WTC11 (cell line): ENCODE data around the gene STIM2. TPM values are rescaled to one million over a fixed set of nuclear protein-coding genes. Genes with fewer than 3 reads are reported as not detected.

Experiments used
- ATAC-seq: fragments of 200-7000 bp; cut with Tn5 transposase; 2 replicates; pipeline ENCODE4 v1.10.0; 2021; ENCODE audit warnings: mild to moderate bottlenecking, moderate library complexity
- CTCF ChIA-PET: fragments of 300-600 bp; sonication (Branson Sonifier 250); formaldehyde crosslinking; loops from one replicate; lab custom pipeline; 2021; ENCODE audit warnings: antibody characterized with exemption; lab: Charles Lee
- POLR2A ChIA-PET: fragments of 350-600 bp; sonication (Branson Sonifier 250); formaldehyde crosslinking; loops from one replicate; lab custom pipeline; 2021; ENCODE audit warnings: antibody characterized with exemption; lab: Charles Lee
- DNase-seq: peaks from one replicate; pipeline ENCODE4 v3.0.0; 2021; ENCODE audit warnings: low spot score
- H3K27ac Mint-ChIP-seq: 2 replicates; pipeline ENCODE4 v1.8.0; 2021; ENCODE audit warnings: mixed read lengths
- H3K27me3 Mint-ChIP-seq: 2 replicates; pipeline ENCODE4 v1.8.0; 2021; ENCODE audit warnings: low read depth, mild to moderate bottlenecking, moderate library complexity, mixed read lengths
- H3K36me3 Mint-ChIP-seq: 2 replicates; pipeline ENCODE4 v1.8.0; 2021; ENCODE audit warnings: mixed read lengths
- H3K4me1 Mint-ChIP-seq: 2 replicates; pipeline ENCODE4 v1.8.0; 2022; ENCODE audit warnings: mixed read lengths
- H3K4me3 Mint-ChIP-seq: 2 replicates; pipeline ENCODE4 v1.8.0; 2021; ENCODE audit warnings: mild to moderate bottlenecking, moderate library complexity, mixed read lengths
- H3K9me3 Mint-ChIP-seq: 2 replicates; pipeline ENCODE4 v1.8.0; 2021; ENCODE audit warnings: mixed read lengths
- CREB1 ChIP-seq: sonication (generic); formaldehyde crosslinking; IDR thresholded peaks from 2 replicates; pipeline ENCODE4 v1.8.0; 2023; ENCODE audit warnings: mild to moderate bottlenecking, missing genetic modification reagents
- E2F1 ChIP-seq: sonication (generic); formaldehyde crosslinking; IDR thresholded peaks from 2 replicates; pipeline ENCODE4 v1.8.0; 2022; ENCODE audit warnings: mild to moderate bottlenecking, missing genetic modification reagents
- FOXK1 ChIP-seq: sonication (generic); formaldehyde crosslinking; IDR thresholded peaks from 2 replicates; pipeline ENCODE4 v1.8.0; 2022; ENCODE audit warnings: mild to moderate bottlenecking, moderate library complexity, missing genetic modification reagents
- GTF2I ChIP-seq: fragments of 250-450 bp; sonication (Bioruptor Pico); conservative IDR thresholded peaks from 2 replicates; pipeline ENCODE4 v1.4.0; 2021; ENCODE audit warnings: mild to moderate bottlenecking
- NR3C1 ChIP-seq: sonication (generic); formaldehyde crosslinking; conservative IDR thresholded peaks from 2 replicates; pipeline ENCODE4 v1.8.1; 2023; ENCODE audit warnings: low read depth, mild to moderate bottlenecking, missing genetic modification reagents
- PRDM15 ChIP-seq: sonication (generic); formaldehyde crosslinking; IDR thresholded peaks from 2 replicates; pipeline ENCODE4 v1.8.0; 2022; ENCODE audit warnings: missing genetic modification reagents
- SMAD3 ChIP-seq: sonication (generic); formaldehyde crosslinking; IDR thresholded peaks from 2 replicates; pipeline ENCODE4 v1.8.0; 2022; ENCODE audit warnings: missing genetic modification reagents, mild to moderate bottlenecking, borderline replicate concordance
- TEAD4 ChIP-seq: sonication (generic); formaldehyde crosslinking; IDR thresholded peaks from 2 replicates; pipeline ENCODE4 v1.8.0; 2022; ENCODE audit warnings: mild to moderate bottlenecking, missing genetic modification reagents
- ZNF121 ChIP-seq: sonication (generic); formaldehyde crosslinking; IDR thresholded peaks from 2 replicates; pipeline ENCODE4 v1.8.0; 2023; ENCODE audit warnings: missing genetic modification reagents
- ZNF281 ChIP-seq: sonication (generic); formaldehyde crosslinking; IDR thresholded peaks from 2 replicates; pipeline ENCODE4 v1.8.0; 2023; ENCODE audit warnings: mild to moderate bottlenecking, missing genetic modification reagents
- ZNF423 ChIP-seq: fragments of 250-450 bp; sonication (Bioruptor Pico); IDR thresholded peaks from 2 replicates; pipeline ENCODE4 v2.1.2; 2022; ENCODE audit warnings: mild to moderate bottlenecking, moderate library complexity
- total RNA-seq: library from RNA; stranded (reverse); gene quantifications from 3 replicates; pipeline ENCODE4 v1.2.3, GENCODE V29; 2021
- TF ChIP-seq, protein P1 (sequence below): fragments of 250-450 bp; sonication (Bioruptor Pico); conservative IDR thresholded peaks from 2 replicates; pipeline ENCODE4 v1.9.0; 2021; ENCODE audit warnings: mild to moderate bottlenecking
- TF ChIP-seq, protein P2 (sequence below): sonication (generic); formaldehyde crosslinking; IDR thresholded peaks from 2 replicates; pipeline ENCODE4 v1.8.1; 2022; ENCODE audit warnings: mild to moderate bottlenecking, missing genetic modification reagents, moderate library complexity, borderline replicate concordance
- TF ChIP-seq, protein P3 (sequence below): sonication (generic); formaldehyde crosslinking; IDR thresholded peaks from 2 replicates; pipeline ENCODE4 v1.8.0; 2023; ENCODE audit warnings: missing genetic modification reagents

STIM2 gene
- total RNA-seq, 1 experiment from 2014 or later, result 22.4 TPM

DNA sequence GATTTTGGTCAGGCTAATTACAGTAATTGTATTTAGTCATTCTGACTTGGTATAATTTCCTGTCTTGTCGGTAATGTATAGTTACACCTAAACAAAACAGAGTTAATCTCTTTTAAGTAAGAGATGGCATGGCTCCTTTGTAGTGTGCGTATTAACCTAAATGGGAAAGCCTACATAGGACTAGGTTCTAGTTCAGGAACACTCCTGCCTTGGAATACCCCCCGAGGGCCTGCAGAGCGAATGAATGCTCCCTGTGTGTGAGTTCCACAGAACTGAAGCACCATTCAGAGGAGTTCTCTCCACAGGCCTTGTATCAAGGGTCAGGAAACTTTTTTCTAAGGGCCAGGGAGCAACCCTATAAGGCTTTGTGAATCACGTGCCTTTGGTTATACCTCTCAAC lies 44.9 kb upstream of the STIM2 start (continued):
- no peak for TF ChIP-seq ZNF121 (CRISPR knock-in tag)
- no peak for TF ChIP-seq SMAD3 (CRISPR knock-in tag)
- TF ChIP-seq CREB1, result no peak
- no peak for TF ChIP-seq E2F1 (CRISPR knock-in tag)

GRCh38 chr4:26819026-26819425 lies 41.6 kb upstream of the STIM2 start:
- H3K27ac Mint-ChIP-seq, result peak overlapping the region; percentile 41
- peaks cover 35% of the 10 kb centered on the region for H3K9me3 Mint-ChIP-seq

More at GRCh38 chr4:26819026-26819425, 41.6 kb upstream of the STIM2 start:
- no peak for TF ChIP-seq CREB1
- no peak for TF ChIP-seq GTF2I
- TF ChIP-seq, protein P1, sequence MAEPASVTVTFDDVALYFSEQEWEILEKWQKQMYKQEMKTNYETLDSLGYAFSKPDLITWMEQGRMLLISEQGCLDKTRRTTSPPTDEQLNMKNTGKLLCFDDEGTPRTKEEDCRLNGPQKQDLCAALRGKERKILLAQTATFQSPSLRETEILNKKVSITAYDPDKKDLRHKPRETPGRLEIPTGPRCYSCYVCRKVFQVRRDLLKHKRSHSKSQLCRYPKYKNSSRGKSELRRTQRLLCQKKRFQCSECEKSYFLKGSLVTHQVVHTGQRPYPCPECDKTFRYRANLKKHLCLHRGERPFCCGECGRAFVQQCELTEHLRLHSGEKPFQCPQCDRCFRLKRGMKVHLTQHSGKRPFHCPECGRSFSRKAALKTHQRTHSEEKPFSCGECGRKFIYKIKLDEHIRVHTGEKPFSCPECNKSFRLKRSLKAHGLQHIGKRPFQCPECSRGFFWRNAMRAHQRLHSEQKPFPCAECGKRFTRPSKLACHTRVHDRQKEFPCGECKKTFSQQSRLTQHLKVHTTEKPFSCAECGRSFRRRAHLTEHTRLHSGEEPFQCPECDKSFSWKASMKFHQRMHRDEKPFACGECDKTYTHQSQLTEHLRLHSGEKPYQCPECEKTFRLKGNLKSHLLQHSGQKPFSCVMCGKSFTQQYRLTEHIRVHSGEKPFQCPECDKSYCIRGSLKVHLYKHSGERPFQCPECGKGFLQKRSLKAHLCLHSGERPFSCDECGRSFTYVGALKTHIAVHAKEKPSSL (CRISPR knock-in tag), result no peak
- no peak for TF ChIP-seq ZNF281
- TF ChIP-seq FOXK1, result no peak
- no peak for TF ChIP-seq PRDM15 (CRISPR knock-in tag)
- no peak for TF ChIP-seq TEAD4 (CRISPR knock-in tag)
- TF ChIP-seq, protein P2, sequence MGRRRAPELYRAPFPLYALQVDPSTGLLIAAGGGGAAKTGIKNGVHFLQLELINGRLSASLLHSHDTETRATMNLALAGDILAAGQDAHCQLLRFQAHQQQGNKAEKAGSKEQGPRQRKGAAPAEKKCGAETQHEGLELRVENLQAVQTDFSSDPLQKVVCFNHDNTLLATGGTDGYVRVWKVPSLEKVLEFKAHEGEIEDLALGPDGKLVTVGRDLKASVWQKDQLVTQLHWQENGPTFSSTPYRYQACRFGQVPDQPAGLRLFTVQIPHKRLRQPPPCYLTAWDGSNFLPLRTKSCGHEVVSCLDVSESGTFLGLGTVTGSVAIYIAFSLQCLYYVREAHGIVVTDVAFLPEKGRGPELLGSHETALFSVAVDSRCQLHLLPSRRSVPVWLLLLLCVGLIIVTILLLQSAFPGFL (CRISPR knock-in tag), result no peak
- peak; percentile 94 for TF ChIP-seq ZNF423 (CRISPR knock-in tag)
- TF ChIP-seq NR3C1 (CRISPR knock-in tag), result peak; percentile 68; the same call in 1 of the 2 replicates
- TF ChIP-seq, protein P3, sequence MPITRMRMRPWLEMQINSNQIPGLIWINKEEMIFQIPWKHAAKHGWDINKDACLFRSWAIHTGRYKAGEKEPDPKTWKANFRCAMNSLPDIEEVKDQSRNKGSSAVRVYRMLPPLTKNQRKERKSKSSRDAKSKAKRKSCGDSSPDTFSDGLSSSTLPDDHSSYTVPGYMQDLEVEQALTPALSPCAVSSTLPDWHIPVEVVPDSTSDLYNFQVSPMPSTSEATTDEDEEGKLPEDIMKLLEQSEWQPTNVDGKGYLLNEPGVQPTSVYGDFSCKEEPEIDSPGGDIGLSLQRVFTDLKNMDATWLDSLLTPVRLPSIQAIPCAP (CRISPR knock-in tag), result no peak
- ATAC-seq (peak; percentile 85), DNase-seq (no peak)
- H3K27me3 Mint-ChIP-seq, result peaks cover 6% of the 10 kb centered on the region; the same call in 1 of the 2 replicates
- H3K4me3 Mint-ChIP-seq, result no peak overlapping the region
- POLR2A ChIA-PET, result interaction anchor here (0.5 to 0.6 kb wide), 2 partner anchors 17 to 69 kb away, joined by 3 to 5 read pairs; no protein-coding TSS in a partner anchor
- peaks cover 30% of the 10 kb centered on the region for H3K4me1 Mint-ChIP-seq
- H3K36me3 Mint-ChIP-seq, result peaks cover 20% of the 10 kb centered on the region
- CTCF ChIA-PET, result interaction anchor here (1.0 to 1.3 kb wide), 5 partner anchors 9 to 182 kb away, joined by 3 to 5 read pairs (median 4); no protein-coding TSS in a partner anchor
